ENCODE results near the gene APOL2. TPM values are rescaled to one million over a fixed set of nuclear protein-coding genes. Genes with fewer than 3 reads are reported as not detected.
"Not testable (repeated sequence)": the region's sequence is repeated elsewhere in the genome, so short reads cannot be mapped to it uniquely, and the experiment has no call there.

The APOL2 gene
- total RNA-seq, 3 donors from 2014 or later: 46.3 to 64.8 (median 56.3) TPM

DNA sequence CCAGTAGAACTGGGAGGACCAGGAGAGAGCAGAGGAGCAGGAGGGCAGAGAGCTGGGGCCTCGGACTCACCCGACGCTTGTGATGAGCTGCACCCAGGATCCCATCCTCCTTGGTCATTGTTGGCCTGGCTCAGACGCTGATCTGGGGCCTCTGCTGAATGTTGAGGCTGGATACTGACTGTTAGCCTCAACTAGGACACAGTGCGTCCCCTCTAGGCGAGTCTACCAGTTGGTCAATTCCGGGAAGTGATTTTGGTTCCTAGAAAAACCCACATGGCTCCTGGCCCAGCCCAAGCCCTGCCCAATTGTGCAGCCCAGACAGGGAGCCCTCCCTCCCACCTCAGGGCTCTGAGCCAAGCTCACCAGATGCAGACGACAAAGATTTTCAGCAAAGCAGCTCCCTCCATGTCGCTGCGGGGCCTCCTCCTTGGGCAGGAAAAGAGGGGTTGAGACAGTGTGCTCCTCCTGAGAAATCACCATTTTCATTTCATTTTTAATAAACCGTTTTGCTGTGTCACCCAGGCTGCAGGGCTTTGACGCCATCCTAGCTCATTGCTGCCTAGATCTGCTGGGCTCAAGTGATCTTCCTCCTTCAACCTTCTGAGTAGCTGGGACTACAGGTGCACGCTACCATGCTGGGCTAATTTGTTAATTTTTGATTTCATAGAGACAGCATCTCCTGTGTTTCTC, 37.6 kb downstream of the APOL2 start, which contains the start of gene APOL4:
TSS of gene APOL4 (minus strand) at position 180 of the 690 bp plus-strand sequence. CDS start at position 105, 75 bp downstream.
- intact Hi-C loops (cut with DNase I, micrococcal nuclease): no loop called here
- TF ChIP-seq, protein P1, sequence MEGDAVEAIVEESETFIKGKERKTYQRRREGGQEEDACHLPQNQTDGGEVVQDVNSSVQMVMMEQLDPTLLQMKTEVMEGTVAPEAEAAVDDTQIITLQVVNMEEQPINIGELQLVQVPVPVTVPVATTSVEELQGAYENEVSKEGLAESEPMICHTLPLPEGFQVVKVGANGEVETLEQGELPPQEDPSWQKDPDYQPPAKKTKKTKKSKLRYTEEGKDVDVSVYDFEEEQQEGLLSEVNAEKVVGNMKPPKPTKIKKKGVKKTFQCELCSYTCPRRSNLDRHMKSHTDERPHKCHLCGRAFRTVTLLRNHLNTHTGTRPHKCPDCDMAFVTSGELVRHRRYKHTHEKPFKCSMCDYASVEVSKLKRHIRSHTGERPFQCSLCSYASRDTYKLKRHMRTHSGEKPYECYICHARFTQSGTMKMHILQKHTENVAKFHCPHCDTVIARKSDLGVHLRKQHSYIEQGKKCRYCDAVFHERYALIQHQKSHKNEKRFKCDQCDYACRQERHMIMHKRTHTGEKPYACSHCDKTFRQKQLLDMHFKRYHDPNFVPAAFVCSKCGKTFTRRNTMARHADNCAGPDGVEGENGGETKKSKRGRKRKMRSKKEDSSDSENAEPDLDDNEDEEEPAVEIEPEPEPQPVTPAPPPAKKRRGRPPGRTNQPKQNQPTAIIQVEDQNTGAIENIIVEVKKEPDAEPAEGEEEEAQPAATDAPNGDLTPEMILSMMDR (IDR thresholded peaks at IDR 0.05): no peak
- ATAC-seq: peak; percentile 66
- Histone ChIP-seq H3K4me1 (ENCODE audit: low read depth) (peaks cover 5% of the 10 kb centered on the region), H3K4me3 (no peak within 1 kb of the TSS), H3K36me3 (ENCODE audit: low read depth) (no peaks in the 10 kb centered on the region), H3K9me3 (no peaks in the 10 kb centered on the region)
- peak; percentile 64 to 76 (median 65) for DNase-seq

GRCh38 chr22:36201025-36201424, 38.3 kb downstream of the APOL2 start:
- DNase-seq; H3K9me3 ChIP-seq; H3K4me1 ChIP-seq (ENCODE audit: low read depth); H3K4me3 ChIP-seq; intact Hi-C loops (cut with DNase I, micrococcal nuclease); H3K36me3 ChIP-seq (ENCODE audit: low read depth): not testable (repeated sequence)
- peak; percentile 55 for ATAC-seq

DNA sequence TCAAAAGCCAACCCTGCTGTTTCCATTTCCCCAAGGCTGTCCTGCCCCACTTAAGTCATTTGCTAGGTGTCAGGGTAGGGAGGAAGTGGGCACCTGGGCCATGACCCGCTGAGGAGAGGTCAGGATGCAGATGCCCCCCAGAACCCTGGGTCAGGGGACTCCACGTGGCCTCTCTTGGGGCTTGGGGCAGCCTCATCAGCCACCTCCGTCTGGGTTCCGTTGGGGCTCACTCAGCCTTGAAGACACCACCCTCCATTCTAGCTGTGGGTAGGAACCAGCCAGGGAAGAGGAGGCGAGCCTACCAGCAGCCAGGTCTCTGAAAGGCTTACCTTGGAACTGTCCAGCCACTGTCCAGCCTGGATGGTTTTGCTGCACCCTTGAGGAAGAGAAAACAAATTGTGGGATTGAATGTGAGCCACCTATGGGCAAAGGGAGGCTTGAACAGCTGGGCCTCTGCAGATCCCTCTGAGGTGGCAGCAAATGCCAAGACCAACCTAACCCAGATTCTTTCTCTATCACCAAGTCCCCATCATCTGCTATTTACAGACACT, 40.3 kb downstream of the APOL2 start:
- TF ChIP-seq, protein P1 (IDR thresholded peaks at IDR 0.05): no peak
- H3K4me3 ChIP-seq: no peak overlapping the region
- H3K9me3 ChIP-seq: no peaks in the 10 kb centered on the region
- intact Hi-C loops (cut with DNase I, micrococcal nuclease): loop anchor here in 1 of 2 donors (10.0 kb wide), 1 partner anchor 286 kb away; the partner anchor contains the start of gene TXN2
- no peak for ATAC-seq
- DNase-seq: no peak
- no peaks in the 10 kb centered on the region for H3K36me3 ChIP-seq (ENCODE audit: low read depth)
- peaks cover 5% of the 10 kb centered on the region for H3K4me1 ChIP-seq (ENCODE audit: low read depth)

- H3K36me3 ChIP-seq (ENCODE audit: low read depth): no peaks in the 10 kb centered on the region
- no peak overlapping the region for H3K4me3 ChIP-seq
Measured at GRCh38 chr22:36198536-36198935, 40.8 kb downstream of the APOL2 start.

GRCh38 chr22:36197514-36198146, 41.7 kb downstream of the APOL2 start:
- H3K9me3 ChIP-seq: no peaks in the 10 kb centered on the region
- H3K4me1 ChIP-seq (ENCODE audit: low read depth): no peaks in the 10 kb centered on the region
- DNase-seq (no peak), ATAC-seq (peak; percentile 3)
- TF ChIP-seq, protein P1 (IDR thresholded peaks at IDR 0.05): no peak
- intact Hi-C loops (cut with DNase I, micrococcal nuclease): loop anchor here in 1 of 2 donors (10.0 kb wide), 1 partner anchor 287 kb away; the partner anchor contains the start of gene TXN2
- H3K36me3 ChIP-seq (ENCODE audit: low read depth): no peaks in the 10 kb centered on the region
- no peak overlapping the region for H3K4me3 ChIP-seq

More at GRCh38 chr22:36198536-36198935, 40.8 kb downstream of the APOL2 start:
- TF ChIP-seq, protein P1 (IDR thresholded peaks at IDR 0.05): no peak
- intact Hi-C loops (cut with DNase I, micrococcal nuclease): loop anchor here in 1 of 2 donors (10.0 kb wide), 1 partner anchor 286 kb away; the partner anchor contains the start of gene TXN2
- Histone ChIP-seq H3K9me3 (no peaks in the 10 kb centered on the region), H3K4me1 (ENCODE audit: low read depth) (peaks cover 5% of the 10 kb centered on the region)
- ATAC-seq (no peak), DNase-seq (no peak)

Data from mucosa of descending colon (tissue), 3 donors.